Neural crest cell (in vitro differentiated cells): ENCODE measurements around the gene MED28. TPM values are rescaled to one million over a fixed set of nuclear protein-coding genes. Genes with fewer than 3 reads are reported as not detected.

ENCODE experiments used
- DNase-seq: peaks from one replicate; pipeline ENCODE4 v3.0.0; 2021; ENCODE audit warnings: low read depth, mixed read lengths, low spot score
- H3K27ac Mint-ChIP-seq: one replicate; pipeline ENCODE4 v1.8.0; 2021; ENCODE audit warnings: mild to moderate bottlenecking, mixed read lengths; ENCODE audit not compliant: unreplicated experiment
- H3K27me3 Mint-ChIP-seq: 2 replicates; pipeline ENCODE4 v1.8.0; 2021; ENCODE audit warnings: low read depth, mild to moderate bottlenecking, mixed read lengths
- H3K36me3 Mint-ChIP-seq: 2 replicates; pipeline ENCODE4 v1.8.0; 2021; ENCODE audit warnings: low read depth, mild to moderate bottlenecking, mixed read lengths
- H3K4me1 Mint-ChIP-seq: 2 replicates; pipeline ENCODE4 v1.8.0; 2021; ENCODE audit warnings: mixed read lengths
- H3K4me3 Mint-ChIP-seq: one replicate; pipeline ENCODE4 v1.8.0; 2021; ENCODE audit warnings: mild to moderate bottlenecking, mixed read lengths
- H3K9me3 Mint-ChIP-seq: 2 replicates; pipeline ENCODE4 v1.8.0; 2021; ENCODE audit warnings: mixed read lengths
- total RNA-seq: library from RNA; stranded (reverse); gene quantifications from 2 replicates; pipeline ENCODE4 v1.2.1, GENCODE V29; 2021
- TF ChIP-seq, protein P1 (sequence below): fragments of 200-600 bp; sonication (generic); conservative IDR thresholded peaks from 2 replicates; pipeline ENCODE4 v1.5.0; 2021; ENCODE audit warnings: antibody characterized with exemption, mild to moderate bottlenecking

MED28 gene
- total RNA-seq, 1 donor from 2014 or later: 97.8 TPM

DNA sequence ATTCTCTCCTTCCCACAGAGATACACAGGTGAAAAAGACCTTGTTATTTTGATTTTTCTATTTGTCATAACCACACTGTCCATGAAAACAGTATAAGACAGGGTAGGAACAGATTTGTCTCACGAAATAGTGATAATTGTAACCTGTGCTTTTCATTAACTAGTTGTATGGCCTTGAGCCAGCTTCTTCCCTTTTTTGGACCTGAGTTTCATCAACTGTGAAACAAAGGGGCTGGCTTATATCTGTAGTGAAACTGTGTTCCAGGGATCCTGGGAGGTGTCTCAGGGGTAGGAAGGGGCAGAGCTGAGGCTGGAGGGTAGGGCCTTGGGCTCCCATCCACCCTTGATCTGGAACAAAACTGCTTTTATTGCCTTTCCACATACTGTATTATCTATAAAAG is 50.9 kb downstream of the MED28 start:
- Mint-ChIP-seq H3K4me3 (no peak overlapping the region), H3K36me3 (no peaks in the 10 kb centered on the region), H3K9me3 (no peaks in the 10 kb centered on the region), H3K27ac (no peak overlapping the region), H3K27me3 (peaks cover 2% of the 10 kb centered on the region), H3K4me1 (no peaks in the 10 kb centered on the region)
- DNase-seq: no peak
- TF ChIP-seq, protein P1, sequence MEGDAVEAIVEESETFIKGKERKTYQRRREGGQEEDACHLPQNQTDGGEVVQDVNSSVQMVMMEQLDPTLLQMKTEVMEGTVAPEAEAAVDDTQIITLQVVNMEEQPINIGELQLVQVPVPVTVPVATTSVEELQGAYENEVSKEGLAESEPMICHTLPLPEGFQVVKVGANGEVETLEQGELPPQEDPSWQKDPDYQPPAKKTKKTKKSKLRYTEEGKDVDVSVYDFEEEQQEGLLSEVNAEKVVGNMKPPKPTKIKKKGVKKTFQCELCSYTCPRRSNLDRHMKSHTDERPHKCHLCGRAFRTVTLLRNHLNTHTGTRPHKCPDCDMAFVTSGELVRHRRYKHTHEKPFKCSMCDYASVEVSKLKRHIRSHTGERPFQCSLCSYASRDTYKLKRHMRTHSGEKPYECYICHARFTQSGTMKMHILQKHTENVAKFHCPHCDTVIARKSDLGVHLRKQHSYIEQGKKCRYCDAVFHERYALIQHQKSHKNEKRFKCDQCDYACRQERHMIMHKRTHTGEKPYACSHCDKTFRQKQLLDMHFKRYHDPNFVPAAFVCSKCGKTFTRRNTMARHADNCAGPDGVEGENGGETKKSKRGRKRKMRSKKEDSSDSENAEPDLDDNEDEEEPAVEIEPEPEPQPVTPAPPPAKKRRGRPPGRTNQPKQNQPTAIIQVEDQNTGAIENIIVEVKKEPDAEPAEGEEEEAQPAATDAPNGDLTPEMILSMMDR: no peak

DNA sequence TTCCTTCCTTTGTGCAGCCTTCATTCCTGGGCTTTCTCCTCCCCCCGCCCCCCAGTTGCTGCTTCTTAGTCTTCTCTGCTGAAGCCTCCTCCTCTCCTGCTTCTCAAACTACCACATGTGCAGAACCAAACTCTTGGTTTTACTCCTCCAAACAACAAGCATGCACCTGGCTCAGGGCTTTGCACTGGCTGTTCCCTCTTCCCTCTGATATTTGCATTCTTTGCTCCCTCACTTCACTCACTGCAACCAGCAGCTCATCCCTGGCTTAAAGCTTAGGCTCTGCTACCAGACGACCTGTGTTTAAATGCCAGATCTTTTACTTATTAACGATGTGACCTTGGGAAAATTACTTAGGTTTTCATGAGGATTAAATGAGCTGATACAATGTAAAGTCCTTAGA is 51.4 kb downstream of the MED28 start:
- Mint-ChIP-seq H3K27me3 (peaks cover 2% of the 10 kb centered on the region), H3K9me3 (no peaks in the 10 kb centered on the region), H3K27ac (no peak overlapping the region), H3K36me3 (no peaks in the 10 kb centered on the region), H3K4me3 (no peak overlapping the region), H3K4me1 (no peaks in the 10 kb centered on the region)
- DNase-seq: no peak
- TF ChIP-seq, protein P1: no peak

DNA sequence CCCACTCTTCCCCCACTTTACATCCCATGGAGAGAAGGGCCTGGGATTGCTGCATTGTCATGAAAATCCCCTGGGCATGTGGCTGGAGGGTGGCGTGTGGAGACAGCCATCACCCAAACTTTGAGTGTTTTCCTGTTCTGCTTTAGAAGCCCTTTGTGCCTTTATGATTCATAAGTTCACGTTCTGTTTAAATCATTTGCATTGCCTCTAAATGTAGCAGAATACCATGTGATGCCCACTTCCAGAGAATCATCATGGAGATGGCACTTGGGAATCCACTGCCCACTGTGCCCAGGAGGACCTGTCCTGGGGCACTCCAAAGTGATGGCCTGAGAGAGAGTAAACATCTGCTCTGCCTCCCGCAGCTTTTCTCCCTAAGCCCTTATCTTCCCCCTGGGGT is 52.8 kb downstream of the MED28 start:
- TF ChIP-seq, protein P1: no peak
- Mint-ChIP-seq H3K36me3 (no peaks in the 10 kb centered on the region), H3K27me3 (peaks cover 2% of the 10 kb centered on the region), H3K9me3 (no peaks in the 10 kb centered on the region), H3K4me1 (no peaks in the 10 kb centered on the region), H3K27ac (no peak overlapping the region), H3K4me3 (no peak overlapping the region)
- no peak for DNase-seq

DNA sequence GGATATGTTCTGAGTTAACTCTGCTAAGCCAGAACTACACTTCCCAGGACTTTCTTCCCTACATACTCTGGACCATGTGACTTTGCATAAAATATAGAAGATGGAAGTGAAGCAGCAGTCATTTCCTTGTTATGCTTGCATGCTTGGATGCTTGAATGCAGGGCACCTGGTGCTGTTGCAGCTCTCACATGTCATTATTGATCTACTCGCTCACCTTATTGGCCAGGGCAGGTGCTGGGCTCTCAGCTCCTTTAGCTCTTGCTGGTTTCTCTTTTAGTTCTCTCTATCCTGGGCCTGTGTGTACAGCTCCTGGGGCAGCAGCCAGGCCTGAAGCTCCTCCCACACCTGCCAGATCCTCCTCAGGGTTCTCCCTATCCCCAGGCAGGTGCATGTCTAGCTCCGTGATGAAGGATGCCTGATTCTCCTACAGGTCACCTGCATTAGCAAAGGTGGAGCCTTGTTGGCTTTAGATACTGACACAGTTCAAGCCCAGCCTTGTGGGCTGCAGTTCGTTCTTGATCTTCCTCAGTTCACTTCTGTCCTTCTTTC is 53.3 kb downstream of the MED28 start:
- DNase-seq: no peak
- Mint-ChIP-seq H3K9me3 (peaks cover under 1% of the 10 kb centered on the region), H3K36me3 (no peaks in the 10 kb centered on the region), H3K4me1 (no peaks in the 10 kb centered on the region), H3K27ac (no peak overlapping the region), H3K27me3 (peaks cover 2% of the 10 kb centered on the region), H3K4me3 (no peak overlapping the region)
- TF ChIP-seq, protein P1: no peak

DNA sequence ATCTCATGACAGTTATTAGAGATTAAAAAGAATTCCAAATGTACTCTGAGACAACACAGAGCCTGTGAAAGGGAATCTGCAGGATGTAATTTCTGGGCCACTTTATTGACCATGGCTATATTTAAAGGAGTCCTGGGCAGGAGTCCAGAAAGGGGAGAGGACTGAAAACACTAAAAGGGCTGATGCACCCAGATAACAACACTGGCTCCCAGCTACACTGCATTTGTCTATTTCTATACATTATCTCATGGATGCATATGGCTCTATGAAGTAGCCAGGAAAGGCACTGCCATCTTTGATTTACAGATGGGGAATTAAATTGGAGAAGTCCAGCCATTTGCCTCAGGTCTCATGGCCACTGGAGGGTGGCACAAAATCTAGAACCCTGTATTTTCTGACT is 56.0 kb downstream of the MED28 start:
- no peak overlapping the region for H3K4me3 Mint-ChIP-seq
- peaks cover 3% of the 10 kb centered on the region for H3K9me3 Mint-ChIP-seq
- no peak overlapping the region for H3K27ac Mint-ChIP-seq
- DNase-seq: no peak
- H3K36me3 Mint-ChIP-seq: no peaks in the 10 kb centered on the region
- no peaks in the 10 kb centered on the region for H3K4me1 Mint-ChIP-seq
- TF ChIP-seq, protein P1: no peak
- no peaks in the 10 kb centered on the region for H3K27me3 Mint-ChIP-seq
